Small intestine (tissue), 7 donors: Measurements from ENCODE around the gene IGSF21. TPM values are rescaled to one million over a fixed set of nuclear protein-coding genes. Genes with fewer than 3 reads are reported as not detected.

Experiments used
- DNase-seq, 2 donors: peaks; one replicate each; pipeline versions ENCODE4 v3.0.0 to v3.0.0-alpha.2; 2013
- FAIRE-seq: peaks from 2 replicates; lab custom pipeline; 2012; peaks lifted over from hg19 to GRCh38; lab: Jason Lieb, UNC
- H3K27ac ChIP-seq, 3 donors: one replicate each; pipeline ENCODE4 v1.5.1; 2013; ENCODE audit warnings: low read length in 2 of 3, mild to moderate bottlenecking in 2 of 3, control low read depth in 1 of 3, inconsistent platforms in 1 of 3, low read depth in 1 of 3, moderate library complexity in 1 of 3
- H3K27me3 ChIP-seq, 3 donors: one replicate each; pipeline ENCODE4 v1.6.1; 2013; ENCODE audit warnings: low read length in 3 of 3, inconsistent platforms in 1 of 3; ENCODE audit not compliant: control insufficient read depth in 3 of 3, insufficient read depth in 3 of 3
- H3K36me3 ChIP-seq, 3 donors: one replicate each; pipeline ENCODE4 v1.6.1; 2013; ENCODE audit warnings: low read length in 3 of 3, inconsistent platforms in 1 of 3, low read depth in 1 of 3, mild to moderate bottlenecking in 1 of 3, moderate library complexity in 1 of 3; ENCODE audit not compliant: control insufficient read depth in 3 of 3, insufficient read depth in 2 of 3
- H3K4me1 ChIP-seq, 3 donors: one replicate each; pipeline ENCODE4 v1.6.1; 2013; ENCODE audit warnings: low read length in 2 of 3, inconsistent platforms in 1 of 3, low read depth in 1 of 3, mild to moderate bottlenecking in 1 of 3, moderate library complexity in 1 of 3; ENCODE audit not compliant: control insufficient read depth in 3 of 3, insufficient read depth in 2 of 3
- H3K4me3 ChIP-seq, 3 donors: one replicate each; pipeline ENCODE4 v1.5.1; 2013; ENCODE audit warnings: low read length in 3 of 3, control low read depth in 1 of 3, inconsistent platforms in 1 of 3, low read depth in 1 of 3, mild to moderate bottlenecking in 1 of 3, moderate library complexity in 1 of 3
- H3K9me3 ChIP-seq, 2 donors: one replicate each; pipeline ENCODE4 v1.6.1; 2013; ENCODE audit warnings: low read depth in 1 of 2, low read length in 1 of 2; ENCODE audit not compliant: control insufficient read depth in 2 of 2, insufficient read depth in 1 of 2
- WGBS, 3 donors: extraction: QIAGEN DNeasy Blood & Tissue Kit; methylation state at CpG; one replicate each; pipeline ENCODE4 v1.1.7; 2013; 5-methylcytosine and 5-hydroxymethylcytosine counted together
- polyA plus RNA-seq, 4 donors: library from polyadenylated mRNA; stranded (reverse) in 3 of 4; unstranded in 1 of 4; fragments of 200-250 nt in 3 of 4; fragments of 120-200 nt in 1 of 4; gene quantifications; one replicate each; pipeline versions ENCODE4 v1.2.1 to v1.2.3, GENCODE V29; 2013
- donor health status: healthy with polysubstance abuse.
- donor health status: control.
- donor health status: control.
- donor health status: Bipolar disorder and iron deficiency.
- donor health status: healthy.

IGSF21 gene
- polyA plus RNA-seq, 4 donors = 0.18 to 0.38 TPM; not detected in 2

DNA sequence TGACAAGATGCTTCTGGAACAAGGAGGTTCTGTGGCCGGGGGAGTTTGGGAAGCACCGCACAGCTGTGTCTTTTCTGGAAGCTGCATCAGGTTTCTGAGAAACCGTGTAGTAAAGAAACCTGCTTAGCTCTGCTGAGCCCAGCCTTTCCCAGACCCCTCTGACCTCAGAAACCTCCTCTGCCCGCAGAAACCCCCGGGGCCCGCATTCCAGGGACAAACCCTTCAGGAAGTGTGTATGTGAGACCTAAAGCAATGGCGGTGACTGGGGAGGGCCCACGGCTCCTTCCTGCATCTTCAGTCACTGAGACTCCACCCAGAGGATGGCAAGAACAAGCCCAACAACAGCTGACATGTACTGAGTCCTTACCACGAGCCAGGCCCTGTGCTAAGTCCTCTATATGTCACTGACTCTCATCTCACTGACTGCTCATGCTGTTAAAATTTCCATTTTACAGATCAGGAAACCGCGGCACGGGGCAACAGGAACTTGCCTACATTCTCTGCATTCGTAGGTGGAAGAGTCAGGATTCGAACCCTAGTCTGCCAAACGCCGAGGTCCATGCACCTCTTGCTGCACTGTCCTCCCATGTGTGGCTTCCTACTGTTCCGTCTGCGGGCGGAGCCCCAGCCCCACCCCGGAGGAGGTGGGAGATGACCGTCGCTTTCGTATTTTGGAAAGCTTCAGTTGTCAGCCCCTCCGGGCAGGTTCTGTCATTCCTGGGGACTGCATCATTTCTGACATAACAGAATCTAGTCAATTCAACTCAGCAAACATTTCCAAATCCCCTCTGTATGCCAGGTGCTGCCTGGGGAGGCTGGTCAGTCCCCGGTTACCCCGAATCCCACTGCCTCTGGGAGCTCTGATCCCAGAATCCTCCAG, 299.8 kb downstream of the IGSF21 start:
- Histone ChIP-seq H3K4me1 (no peaks in the 10 kb centered on the region), H3K4me3 (no peak overlapping the region), H3K27me3 (peaks cover 0 to 2% (median 0%) of the 10 kb centered on the region in 3 donors), H3K27ac (no peak overlapping the region), H3K9me3 (peaks cover 0 to 21% of the 10 kb centered on the region in 2 donors), H3K36me3 (no peaks in the 10 kb centered on the region)
- DNase-seq (no peak), FAIRE-seq (no peak)
- 68 to 74% (median 71%) methylated on average over 26 of the region's 26 CpGs for WGBS, 3 donors

- DNase-seq = no peak
- Histone ChIP-seq H3K27me3 (no peaks in the 10 kb centered on the region), H3K27ac (no peak overlapping the region), H3K4me3 (no peak overlapping the region), H3K36me3 (no peaks in the 10 kb centered on the region), H3K9me3 (peaks cover 0 to 23% of the 10 kb centered on the region in 2 donors), H3K4me1 (no peaks in the 10 kb centered on the region)
- no peak for FAIRE-seq
- 43 to 59% (median 57%) methylated on average over 12 of the region's 12 CpGs for WGBS, 3 donors
These were observed 301.2 kb downstream of the IGSF21 start for GRCh38 chr1:18408656-18409370.

DNA sequence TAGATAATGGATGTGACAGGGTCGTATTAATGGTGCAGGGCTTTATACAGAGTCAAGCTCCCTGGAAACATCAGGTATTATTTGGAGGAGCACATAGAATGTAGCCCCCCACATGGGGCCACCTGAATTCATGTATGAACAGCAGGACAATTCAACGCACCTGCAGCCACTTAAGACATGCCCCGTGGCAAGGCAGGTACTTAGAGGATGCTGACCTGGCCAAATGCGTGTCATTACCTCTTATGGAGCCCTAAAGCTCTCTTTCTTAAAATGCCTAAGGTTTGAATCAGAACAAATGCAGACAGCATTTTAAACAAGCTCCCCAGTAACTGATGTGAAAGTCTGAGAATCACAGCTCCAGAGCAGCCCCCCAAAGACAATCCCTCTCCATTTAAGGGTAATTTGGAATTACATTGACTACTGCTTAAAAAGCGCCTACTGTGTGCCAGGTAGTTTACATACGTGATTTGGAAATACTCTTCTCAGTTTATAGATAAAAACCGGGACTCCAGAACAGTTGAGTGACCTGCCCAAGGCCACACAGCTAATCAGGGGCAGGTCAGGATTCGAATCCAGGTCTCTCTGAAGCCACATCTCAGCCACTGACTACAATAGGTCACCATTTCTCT, 302.1 kb downstream of the IGSF21 start:
- H3K9me3 ChIP-seq = peaks cover 0 to 18% of the 10 kb centered on the region in 2 donors
- no peak overlapping the region for H3K27ac ChIP-seq
- WGBS, 3 donors = 73 to 82% (median 74%) methylated on average over 8 of the region's 8 CpGs
- H3K4me3 ChIP-seq = no peak overlapping the region
- no peaks in the 10 kb centered on the region for H3K4me1 ChIP-seq
- H3K27me3 ChIP-seq = no peaks in the 10 kb centered on the region
- no peak for FAIRE-seq
- H3K36me3 ChIP-seq = no peaks in the 10 kb centered on the region
- DNase-seq = no peak

GRCh38 chr1:18410407-18410806, 302.8 kb downstream of the IGSF21 start:
- Histone ChIP-seq H3K9me3 (peaks cover 0 to 17% of the 10 kb centered on the region in 2 donors), H3K4me1 (no peaks in the 10 kb centered on the region), H3K36me3 (no peaks in the 10 kb centered on the region), H3K27ac (no peak overlapping the region), H3K27me3 (no peaks in the 10 kb centered on the region), H3K4me3 (no peak overlapping the region)
- DNase-seq (no peak), FAIRE-seq (no peak)
- WGBS, 3 donors = 63 to 73% (median 71%) methylated on average over 13 of the region's 13 CpGs

DNA sequence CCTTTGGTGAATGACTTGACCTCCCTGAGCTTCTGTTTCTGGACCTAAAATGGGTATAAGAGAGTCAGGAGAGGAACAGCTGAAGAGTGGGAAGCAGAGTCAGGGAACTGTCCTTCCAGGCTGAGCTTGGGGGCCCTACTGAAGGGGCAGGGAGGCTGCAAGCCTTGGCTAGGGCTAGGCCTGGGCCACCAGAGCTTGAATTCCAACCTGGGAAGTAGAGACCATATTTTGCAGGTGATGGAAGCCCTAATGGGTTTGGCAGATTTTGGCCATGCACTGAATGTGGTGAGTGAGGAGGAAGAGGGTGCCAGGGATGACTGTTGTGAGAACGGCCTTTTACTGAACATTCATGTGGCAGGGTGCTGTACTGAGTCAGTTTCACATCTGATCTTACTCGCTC, 303.7 kb downstream of the IGSF21 start:
- WGBS, 3 donors = 61 to 84% (median 84%) methylated on average over 2 of the region's 2 CpGs

GRCh38 chr1:18411820-18412641, 304.4 kb downstream of the IGSF21 start:
- WGBS, 3 donors = 79 to 84% (median 80%) methylated on average over 8 of the region's 8 CpGs
- Histone ChIP-seq H3K27me3 (no peaks in the 10 kb centered on the region), H3K9me3 (peaks cover 0 to 17% of the 10 kb centered on the region in 2 donors), H3K4me3 (no peak overlapping the region), H3K27ac (no peak overlapping the region), H3K36me3 (no peaks in the 10 kb centered on the region), H3K4me1 (no peaks in the 10 kb centered on the region)
- DNase-seq = no peak
- FAIRE-seq = no peak

More for the DNA sequence above, 303.7 kb downstream of the IGSF21 start:
- Histone ChIP-seq H3K4me3 (no peak overlapping the region), H3K27ac (no peak overlapping the region), H3K27me3 (no peaks in the 10 kb centered on the region), H3K36me3 (no peaks in the 10 kb centered on the region), H3K9me3 (peaks cover 0 to 17% of the 10 kb centered on the region in 2 donors), H3K4me1 (no peaks in the 10 kb centered on the region)
- FAIRE-seq = no peak
- DNase-seq = no peak

GRCh38 chr1:18412882-18413353, 305.3 kb downstream of the IGSF21 start:
- Histone ChIP-seq H3K4me3 (no peak overlapping the region), H3K27me3 (no peaks in the 10 kb centered on the region), H3K27ac (no peak overlapping the region), H3K4me1 (no peaks in the 10 kb centered on the region), H3K9me3 (peaks cover 0 to 17% of the 10 kb centered on the region in 2 donors), H3K36me3 (no peaks in the 10 kb centered on the region)
- DNase-seq (no peak), FAIRE-seq (no peak)
- WGBS, 3 donors = 64 to 83% (median 69%) methylated on average over 4 of the region's 4 CpGs
